GM21576 (cell line): Measurements from ENCODE around the gene ENTREP3.
"Not testable (repeated sequence)": the region's sequence is repeated elsewhere in the genome, so short reads cannot be mapped to it uniquely, and the experiment has no call there.

Experiments used
- ATAC-seq: cut with Tn5 transposase; IDR thresholded peaks from one replicate; pipeline ENCODE4 v1.9.1; 2021; ENCODE audit warnings: mild to moderate bottlenecking, moderate library complexity; ENCODE audit not compliant: unreplicated experiment

The ENTREP3 gene

GRCh38 chr1:155255243-155256007 lies at the start of gene ENTREP3:
ENTREP3 (minus strand) TSS chr1:155255483; CDS start chr1:155254877, 606 bp downstream.
- ATAC-seq = no peak

GRCh38 chr1:155304558-155305063 lies 49.3 kb upstream of the ENTREP3 start:
- no peak for ATAC-seq

- no peak for ATAC-seq
These were observed 46.1 kb upstream of the ENTREP3 start, which contains the start of gene PKLR for GRCh38 chr1:155301342-155301841. PKLR (minus strand) TSS chr1:155301438; CDS start chr1:155301395, 43 bp downstream.

- ATAC-seq = no peak
These were observed 45.5 kb upstream of the ENTREP3 start for GRCh38 chr1:155300553-155301329.

GRCh38 chr1:155300024-155300423 lies 44.7 kb upstream of the ENTREP3 start:
- no peak for ATAC-seq

- no peak for ATAC-seq
These were observed 42.1 kb upstream of the ENTREP3 start for GRCh38 chr1:155297384-155297783.

GRCh38 chr1:155296661-155297060 lies 41.4 kb upstream of the ENTREP3 start:
- no peak for ATAC-seq

- ATAC-seq = no peak
These were observed 40.6 kb upstream of the ENTREP3 start for GRCh38 chr1:155295942-155296267.

GRCh38 chr1:155295183-155295941 lies 40.1 kb upstream of the ENTREP3 start:
- ATAC-seq = no peak

GRCh38 chr1:155294520-155295182 lies 39.4 kb upstream of the ENTREP3 start:
- no peak for ATAC-seq

GRCh38 chr1:155293086-155293749 lies 37.9 kb upstream of the ENTREP3 start:
- ATAC-seq = no peak

GRCh38 chr1:155291006-155291405 lies 35.7 kb upstream of the ENTREP3 start:
- not testable (repeated sequence) for ATAC-seq

GRCh38 chr1:155287987-155288543 lies 32.8 kb upstream of the ENTREP3 start:
- no peak for ATAC-seq

GRCh38 chr1:155286544-155286943 lies 31.3 kb upstream of the ENTREP3 start:
- no peak for ATAC-seq

- no peak for ATAC-seq
These were observed 30.4 kb upstream of the ENTREP3 start for GRCh38 chr1:155285631-155286044.

GRCh38 chr1:155285063-155285462 lies 29.8 kb upstream of the ENTREP3 start:
- no peak for ATAC-seq

- no peak for ATAC-seq
These were observed 29.2 kb upstream of the ENTREP3 start for GRCh38 chr1:155284476-155284875.

GRCh38 chr1:155282488-155283091 lies 27.3 kb upstream of the ENTREP3 start:
- ATAC-seq = no peak

GRCh38 chr1:155279268-155279667 lies 24.0 kb upstream of the ENTREP3 start:
- no peak for ATAC-seq
